Naive thymus-derived CD8-positive, alpha-beta T cell (primary cell): ENCODE data around the gene SNAP29. TPM values are rescaled to one million over a fixed set of nuclear protein-coding genes. Genes with fewer than 3 reads are reported as not detected.
"Not testable (repeated sequence)": the region's sequence is repeated elsewhere in the genome, so short reads cannot be mapped to it uniquely, and the experiment has no call there.

Experiments used
- ATAC-seq, 2 donors: fragments of 150-1000 bp; cut with Tn5 transposase in 1 of 2; sonication (Bioruptor Pico), chemical (Tn5 transposase) in 1 of 2; 1 replicate in 1 of 2; 2 replicates in 1 of 2; pipeline ENCODE4 v1.10.0; 2021; ENCODE audit warnings: mild to moderate bottlenecking in 2 of 2, moderate library complexity in 2 of 2
- POLR2A ChIA-PET: fragments of 350-600 bp; sonication (Branson Sonifier 250); formaldehyde crosslinking; loops from one replicate; lab custom pipeline; 2021; ENCODE audit warnings: antibody characterized with exemption; lab: Charles Lee
- DNase-seq, 10 donors: peaks; one replicate each; pipeline versions ENCODE4 v3.0.0 to v3.0.0-alpha.2; 2020 to 2022
- H3K27ac Mint-ChIP-seq, 10 donors: one replicate each; pipeline ENCODE4 v1.8.0; 2020 to 2022; ENCODE audit warnings: mild to moderate bottlenecking in 10 of 10, mixed read lengths in 10 of 10, moderate library complexity in 4 of 10, inconsistent platforms in 1 of 10
- H3K27me3 Mint-ChIP-seq, 5 donors: one replicate each; pipeline ENCODE4 v1.8.0; 2021 to 2022; ENCODE audit warnings: mixed read lengths in 5 of 5
- H3K36me3 Mint-ChIP-seq, 3 donors: one replicate each; pipeline ENCODE4 v1.8.0; 2020 to 2022; ENCODE audit warnings: mixed read lengths in 3 of 3, mild to moderate bottlenecking in 2 of 3, inconsistent platforms in 1 of 3
- H3K4me1 Mint-ChIP-seq, 4 donors: one replicate each; pipeline ENCODE4 v1.8.0; 2021 to 2022; ENCODE audit warnings: mixed read lengths in 4 of 4
- H3K4me3 Mint-ChIP-seq, 10 donors: one replicate each; pipeline ENCODE4 v1.8.0; 2020 to 2022; ENCODE audit warnings: mild to moderate bottlenecking in 10 of 10, mixed read lengths in 10 of 10, moderate library complexity in 6 of 10, inconsistent platforms in 1 of 10
- H3K9me3 Mint-ChIP-seq, 9 donors: one replicate each; pipeline ENCODE4 v1.8.0; 2020 to 2022; ENCODE audit warnings: mixed read lengths in 9 of 9, mild to moderate bottlenecking in 3 of 9, inconsistent platforms in 1 of 9, moderate library complexity in 1 of 9
- polyA plus RNA-seq, 3 donors: library from polyadenylated mRNA; unstranded; fragments of 300-500 nt; fragmentation: Illumina TruSeq; gene quantifications; one replicate each; pipeline ENCODE4 v1.2.3, GENCODE V29; 2021
- total RNA-seq, 8 experiments: library from RNA in 2 of 8; stranded (reverse) in 2 of 8; gene quantifications; one replicate each; pipeline ENCODE4 v1.2.3 and lab custom pipeline; 2021 to 2026

The SNAP29 gene
- total and polyA plus RNA-seq, 5 experiments from 2014 or later: 18.2 to 25.1 (median 20.8) TPM

DNA sequence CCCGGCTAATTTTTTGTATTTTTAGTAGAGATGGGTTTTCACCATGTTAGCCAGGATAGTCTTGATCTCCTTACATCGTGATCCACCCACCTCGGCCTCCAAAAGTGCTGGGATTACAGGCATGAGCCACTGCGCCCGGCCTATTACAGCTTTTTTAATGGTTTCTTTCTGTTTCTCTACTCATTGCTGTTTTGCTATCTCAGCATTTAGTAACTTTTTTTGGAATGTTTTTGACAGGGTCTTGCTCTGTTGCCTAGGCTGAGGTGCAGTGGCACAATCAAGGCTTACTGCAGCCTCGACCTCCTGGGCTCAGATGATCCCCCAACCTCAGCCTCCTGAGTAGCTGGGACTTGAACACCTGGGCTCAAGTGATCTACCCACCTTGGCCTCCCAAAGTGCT lies 53.7 kb downstream of the SNAP29 start:
- H3K27ac Mint-ChIP-seq: no peak overlapping the region
- no peaks in the 10 kb centered on the region for H3K9me3 Mint-ChIP-seq
- H3K4me1 Mint-ChIP-seq: peaks cover 2 to 15% (median 13%) of the 10 kb centered on the region in 4 donors
- POLR2A ChIA-PET: interaction anchor here (0.9 kb wide), 1 partner anchor 8 kb away, joined by 3 read pairs; no protein-coding TSS in a partner anchor
- H3K4me3 Mint-ChIP-seq: no peak overlapping the region
- no peaks in the 10 kb centered on the region for H3K27me3 Mint-ChIP-seq
- no peaks in the 10 kb centered on the region for H3K36me3 Mint-ChIP-seq
- no peak for ATAC-seq
- no peak for DNase-seq

DNA sequence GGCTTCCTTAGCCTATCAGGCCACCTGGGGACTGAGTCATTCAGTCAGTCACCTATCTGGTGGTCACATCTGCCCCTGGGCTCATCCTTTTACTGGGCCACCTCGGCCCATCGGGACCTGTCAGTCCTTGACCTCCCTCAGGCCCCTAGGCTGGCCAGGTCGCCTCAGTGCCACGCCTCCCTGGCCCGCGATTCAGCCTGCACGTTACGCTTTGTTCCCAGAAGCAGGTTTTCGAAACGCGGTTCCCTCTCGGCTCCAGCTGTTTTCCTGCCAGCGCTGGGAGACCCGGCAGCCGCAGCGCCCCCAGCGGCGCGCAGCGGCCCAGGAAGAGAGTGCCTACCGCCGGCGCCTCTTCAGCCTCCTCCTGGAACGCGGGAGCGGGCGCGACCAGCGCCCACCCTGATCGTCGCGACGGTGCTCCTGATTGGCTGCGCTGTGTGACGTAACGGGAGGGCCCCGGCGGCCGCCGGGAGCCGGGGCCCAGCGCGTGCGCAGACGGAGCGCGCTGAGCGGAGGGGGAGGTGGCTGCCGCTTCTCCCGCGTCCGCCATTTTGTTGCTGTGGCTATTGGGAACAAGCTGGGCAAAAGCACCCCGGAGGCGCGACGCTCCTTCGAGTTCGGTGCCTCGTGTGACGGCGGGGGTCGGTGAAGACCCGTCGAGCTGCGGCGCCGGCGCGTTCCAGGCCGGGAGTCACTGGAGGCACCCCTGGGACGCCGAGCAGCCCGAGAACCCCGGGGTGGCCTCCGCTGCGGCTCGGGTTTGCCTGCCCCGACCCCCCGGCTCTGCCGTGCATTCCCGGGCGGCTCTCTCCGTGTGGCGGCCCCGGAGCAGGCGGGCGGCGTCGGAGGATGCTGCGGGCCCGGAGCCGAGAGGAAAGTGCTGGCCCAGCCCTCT lies 58.4 kb downstream of the SNAP29 start, which contains the start of gene CRKL:
Gene CRKL (plus strand): TSS at position 492 of the 895 bp plus-strand sequence. CDS start 528 bp downstream, outside the sequence.
- peaks cover 13 to 44% (median 41%) of the 10 kb centered on the region in 4 donors for H3K4me1 Mint-ChIP-seq
- POLR2A ChIA-PET: interaction anchor here (0.6 to 1.4 kb wide), 4 partner anchors 49 to 714 kb away, joined by 3 read pairs; partner anchors contain the start of genes LZTR1, PI4KA and SNAP29
- DNase-seq: peak; percentile 89 to 97 (median 96)
- peak within 1 kb of the TSS; percentile 84 to 97 (median 95) for H3K27ac Mint-ChIP-seq
- no peaks in the 10 kb centered on the region for H3K9me3 Mint-ChIP-seq
- H3K4me3 Mint-ChIP-seq: peak within 1 kb of the TSS; percentile 74 to 99 (median 96)
- ATAC-seq: peak; percentile 96 to 98
- no peaks in the 10 kb centered on the region for H3K27me3 Mint-ChIP-seq
- peaks cover 0 to 8% (median 1%) of the 10 kb centered on the region in 3 donors for H3K36me3 Mint-ChIP-seq

DNA sequence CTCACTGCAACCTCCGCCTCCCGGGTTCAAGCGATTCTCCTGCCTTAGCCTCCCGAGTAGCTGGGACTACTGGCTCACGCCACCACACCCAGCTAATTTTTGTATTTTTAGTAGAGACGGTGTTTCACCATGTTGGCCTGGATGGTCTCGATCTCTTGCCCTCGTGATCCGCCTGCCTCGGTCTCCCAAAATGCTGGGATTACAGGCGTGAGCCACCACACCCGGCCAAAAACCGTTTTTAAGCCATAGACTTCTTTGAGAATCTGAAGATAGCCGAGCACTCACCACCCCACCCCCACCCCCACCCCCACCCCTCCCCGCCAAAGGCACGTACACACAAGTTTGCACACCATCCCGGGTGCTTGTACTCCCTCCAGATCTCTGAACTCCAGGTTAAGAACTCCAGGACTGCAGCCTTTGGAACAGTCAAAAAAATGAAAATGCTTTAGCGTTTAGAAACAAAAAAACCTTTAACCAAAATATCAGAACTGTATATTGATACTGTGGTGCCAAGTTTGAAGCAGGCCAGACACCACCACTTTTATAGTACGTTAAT lies 59.9 kb downstream of the SNAP29 start:
- Mint-ChIP-seq H3K27ac (peak overlapping the region; percentile 84 to 97 (median 95)), H3K27me3 (no peaks in the 10 kb centered on the region), H3K36me3 (peaks cover 0 to 12% (median 1%) of the 10 kb centered on the region in 3 donors), H3K9me3 (no peaks in the 10 kb centered on the region), H3K4me1 (peaks cover 16 to 56% (median 51%) of the 10 kb centered on the region in 4 donors), H3K4me3 (peak overlapping the region; percentile 74 to 99 (median 96))
- ATAC-seq (no peak), DNase-seq (no peak)
- POLR2A ChIA-PET: interaction anchor here (0.7 kb wide), 1 partner anchor 78 kb away, joined by 4 read pairs; no protein-coding TSS in a partner anchor

DNA sequence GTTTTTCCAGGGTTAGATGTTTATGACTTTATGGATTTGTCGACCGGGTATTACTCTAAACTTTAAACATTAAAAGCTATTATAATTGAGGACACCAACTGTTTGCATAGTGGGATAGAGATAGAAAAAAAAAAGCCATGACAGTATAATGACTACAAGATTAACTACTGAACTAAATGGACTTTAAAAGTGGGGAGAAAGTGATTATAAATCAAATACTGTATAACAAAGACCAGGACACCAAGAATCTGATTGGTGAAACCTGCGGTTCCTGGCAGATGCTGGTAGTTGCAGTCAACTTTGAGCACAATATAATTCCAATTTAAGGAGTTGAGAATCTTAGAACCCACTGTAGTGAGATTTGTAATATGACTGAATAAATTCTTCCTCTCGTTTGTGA lies 60.9 kb downstream of the SNAP29 start:
- DNase-seq: no peak
- peak overlapping the region; percentile 44 to 91 (median 70) for H3K27ac Mint-ChIP-seq

DNA sequence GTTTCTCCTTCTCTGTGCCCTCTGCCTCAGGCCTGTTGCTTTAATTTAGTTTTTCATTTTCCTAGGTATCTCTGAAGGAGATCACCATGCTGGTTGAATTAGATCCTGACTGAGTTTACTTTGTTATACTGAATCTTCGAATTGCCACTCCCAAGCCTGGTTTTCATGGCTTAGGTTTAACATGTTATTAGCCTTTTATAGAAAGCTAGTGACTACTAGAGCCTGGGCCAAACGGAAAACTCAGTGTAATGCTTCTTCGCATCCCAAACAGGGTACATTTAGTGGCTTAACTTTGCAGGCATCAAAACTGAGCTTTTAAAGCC lies 62.0 kb downstream of the SNAP29 start:
- POLR2A ChIA-PET: interaction anchor here (0.9 kb wide), 1 partner anchor 8 kb away, joined by 3 read pairs; no protein-coding TSS in a partner anchor
- H3K27ac Mint-ChIP-seq: peak overlapping the region; percentile 4 to 91 (median 64)

More for the DNA sequence above, 60.9 kb downstream of the SNAP29 start:
- peaks cover 0 to 18% (median 1%) of the 10 kb centered on the region in 3 donors for H3K36me3 Mint-ChIP-seq
- no peaks in the 10 kb centered on the region for H3K27me3 Mint-ChIP-seq
- POLR2A ChIA-PET: interaction anchor here (0.6 to 0.7 kb wide), 2 partner anchors 109 to 893 kb away, joined by 3 to 6 read pairs; no protein-coding TSS in a partner anchor
- no peak for ATAC-seq
- H3K4me3 Mint-ChIP-seq: peak overlapping the region; percentile 74 to 99 (median 96)
- no peaks in the 10 kb centered on the region for H3K9me3 Mint-ChIP-seq
- H3K4me1 Mint-ChIP-seq: peaks cover 19 to 66% (median 60%) of the 10 kb centered on the region in 4 donors

DNA sequence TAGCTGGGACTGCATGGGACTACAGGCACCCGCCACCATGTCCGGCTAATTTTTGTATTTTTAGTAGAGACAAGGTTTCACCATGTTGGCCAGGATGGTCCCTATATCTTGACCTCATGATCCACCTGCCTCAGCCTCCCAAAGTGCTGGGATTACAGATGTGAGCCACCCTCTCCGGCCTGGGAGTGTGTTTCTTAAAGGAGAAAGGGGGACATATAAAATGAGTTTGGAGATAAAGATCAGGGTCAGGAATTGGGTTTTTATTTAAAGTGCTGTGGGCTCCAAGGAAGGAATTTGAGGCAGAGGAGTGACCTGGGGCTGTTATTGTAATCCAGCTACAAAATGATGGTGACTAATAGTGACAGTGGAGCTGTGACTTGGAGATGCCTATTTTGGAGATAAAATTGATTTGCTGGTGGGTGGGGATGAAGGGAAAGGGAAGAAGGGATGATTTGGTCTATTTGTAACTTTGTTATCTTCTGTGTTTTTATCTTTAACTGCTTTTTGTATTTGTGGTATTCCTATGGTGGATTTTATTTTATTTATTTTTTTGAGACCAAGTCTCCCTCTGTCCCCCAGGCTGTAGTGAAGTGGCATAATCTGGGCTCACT lies 63.4 kb downstream of the SNAP29 start:
- Mint-ChIP-seq H3K9me3 (no peaks in the 10 kb centered on the region), H3K36me3 (peaks cover 0 to 39% (median 1%) of the 10 kb centered on the region in 3 donors), H3K4me1 (peaks cover 31 to 77% (median 71%) of the 10 kb centered on the region in 4 donors), H3K27ac (peak overlapping the region in 7 of 10 donors; percentile 6 to 80 (median 51)), H3K27me3 (no peaks in the 10 kb centered on the region), H3K4me3 (peak overlapping the region in 9 of 10 donors; percentile 31 to 83 (median 66))
- no peak for ATAC-seq
- POLR2A ChIA-PET: interaction anchor here (0.7 kb wide), 1 partner anchor 63 kb away, joined by 5 read pairs; no protein-coding TSS in a partner anchor
- DNase-seq: no peak

More for the DNA sequence above, 62.0 kb downstream of the SNAP29 start:
- no peaks in the 10 kb centered on the region for H3K9me3 Mint-ChIP-seq
- peaks cover 26 to 74% (median 71%) of the 10 kb centered on the region in 4 donors for H3K4me1 Mint-ChIP-seq
- DNase-seq: no peak
- no peak for ATAC-seq
- no peaks in the 10 kb centered on the region for H3K27me3 Mint-ChIP-seq
- H3K36me3 Mint-ChIP-seq: peaks cover 0 to 30% (median 1%) of the 10 kb centered on the region in 3 donors
- peak overlapping the region; percentile 74 to 99 (median 96) for H3K4me3 Mint-ChIP-seq

DNA sequence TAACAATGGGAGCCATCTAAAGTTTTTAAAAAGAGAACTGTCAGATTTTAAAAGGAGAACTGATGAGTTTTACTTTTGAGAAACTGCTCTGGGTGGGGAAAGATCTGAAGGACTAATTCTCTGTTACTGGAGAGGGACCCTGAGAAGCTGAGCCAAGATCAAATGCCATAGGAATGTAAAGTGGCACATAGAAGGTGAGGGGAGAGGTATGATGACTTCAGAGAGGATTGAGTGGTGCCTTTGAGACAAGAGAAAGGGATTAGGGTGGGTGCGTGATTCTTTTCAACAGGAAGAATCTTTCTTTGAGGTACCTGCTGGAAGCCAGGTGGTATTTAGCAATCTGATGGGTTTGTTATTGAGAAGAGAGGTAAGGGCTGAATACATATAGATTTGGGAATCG lies 67.4 kb downstream of the SNAP29 start:
- POLR2A ChIA-PET: interaction anchor here (1.2 kb wide), 1 partner anchor 22 kb away, joined by 3 read pairs; no protein-coding TSS in a partner anchor
- Mint-ChIP-seq H3K9me3 (no peaks in the 10 kb centered on the region), H3K4me3 (peak overlapping the region in 9 of 10 donors; percentile 6 to 62 (median 38)), H3K27me3 (no peaks in the 10 kb centered on the region), H3K27ac (peak overlapping the region in 8 of 10 donors; percentile 1 to 86 (median 58)), H3K4me1 (peaks cover 29 to 82% (median 73%) of the 10 kb centered on the region in 4 donors), H3K36me3 (peaks cover 0 to 50% (median 4%) of the 10 kb centered on the region in 3 donors)
- DNase-seq (no peak), ATAC-seq (no peak)

DNA sequence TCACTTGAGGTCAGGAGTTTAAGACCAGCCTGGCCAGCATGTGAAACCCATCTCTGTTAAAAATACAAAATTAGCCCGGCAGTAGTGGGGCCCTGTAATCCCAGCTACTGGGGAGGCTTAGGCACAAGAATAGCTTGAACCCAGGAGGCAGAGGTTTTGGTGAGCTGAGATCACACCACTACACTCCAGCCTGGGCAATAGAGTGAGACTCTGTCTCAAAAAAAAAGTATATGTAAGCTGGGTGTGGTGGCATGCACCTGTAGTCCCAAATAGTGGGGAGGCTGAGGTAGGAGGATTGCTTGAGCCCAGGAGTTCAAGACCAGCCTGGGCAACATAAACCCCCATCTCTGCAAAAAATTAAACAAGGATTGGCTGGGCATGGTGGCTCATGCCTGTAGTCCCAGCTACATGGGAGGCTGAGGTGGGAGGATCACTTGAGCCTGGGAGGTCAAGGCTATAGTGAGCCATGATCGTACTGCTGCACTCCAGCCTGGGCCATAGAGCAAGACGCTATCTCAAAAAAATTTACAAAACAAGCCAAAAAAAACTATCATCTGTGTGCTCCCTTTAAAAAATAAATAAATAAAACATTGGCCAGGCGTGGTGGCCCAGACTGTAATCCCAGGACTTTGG lies 69.2 kb downstream of the SNAP29 start:
- ATAC-seq (no peak), DNase-seq (no peak)
- H3K9me3 Mint-ChIP-seq: no peaks in the 10 kb centered on the region
- H3K4me3 Mint-ChIP-seq: no peak overlapping the region
- peaks cover 25 to 82% (median 73%) of the 10 kb centered on the region in 4 donors for H3K4me1 Mint-ChIP-seq
- POLR2A ChIA-PET: interaction anchor here (0.6 to 1.3 kb wide), 2 partner anchors 8 to 37 kb away, joined by 3 to 4 read pairs; no protein-coding TSS in a partner anchor
- H3K27ac Mint-ChIP-seq: peak overlapping the region in 5 of 10 donors; percentile 21 to 57 (median 37)
- no peaks in the 10 kb centered on the region for H3K27me3 Mint-ChIP-seq
- peaks cover 0 to 49% (median 4%) of the 10 kb centered on the region in 3 donors for H3K36me3 Mint-ChIP-seq

DNA sequence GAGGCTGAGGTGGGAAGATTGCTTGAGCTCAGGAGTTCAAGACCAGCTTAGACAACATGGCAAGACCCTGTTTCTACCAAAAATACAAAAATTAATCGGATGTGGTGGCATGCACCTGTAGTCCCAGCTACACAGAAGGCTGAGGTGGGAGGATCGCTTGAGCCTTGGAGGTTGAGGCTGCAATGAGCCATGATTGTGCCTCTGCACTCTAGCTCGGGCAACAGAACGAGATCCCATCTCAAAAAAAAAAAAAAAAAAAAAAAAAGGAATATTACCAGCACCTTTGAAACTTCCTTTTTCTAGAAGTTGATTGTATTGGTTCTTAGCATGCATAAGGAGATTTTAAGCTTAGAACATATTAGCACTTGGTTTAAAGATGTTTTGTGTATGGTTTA lies 69.8 kb downstream of the SNAP29 start:
- H3K27ac Mint-ChIP-seq: peak overlapping the region in 4 of 10 donors; percentile 21 to 57 (median 28)
- no peaks in the 10 kb centered on the region for H3K9me3 Mint-ChIP-seq
- no peaks in the 10 kb centered on the region for H3K27me3 Mint-ChIP-seq
- DNase-seq (no peak), ATAC-seq (no peak)
- H3K4me1 Mint-ChIP-seq: peaks cover 25 to 82% (median 73%) of the 10 kb centered on the region in 4 donors
- peak overlapping the region in 3 of 10 donors; percentile 19 to 48 (median 23) for H3K4me3 Mint-ChIP-seq
- peaks cover 0 to 55% (median 4%) of the 10 kb centered on the region in 3 donors for H3K36me3 Mint-ChIP-seq
- POLR2A ChIA-PET: interaction anchor here (0.6 kb wide), 1 partner anchor 37 kb away, joined by 4 read pairs; no protein-coding TSS in a partner anchor

DNA sequence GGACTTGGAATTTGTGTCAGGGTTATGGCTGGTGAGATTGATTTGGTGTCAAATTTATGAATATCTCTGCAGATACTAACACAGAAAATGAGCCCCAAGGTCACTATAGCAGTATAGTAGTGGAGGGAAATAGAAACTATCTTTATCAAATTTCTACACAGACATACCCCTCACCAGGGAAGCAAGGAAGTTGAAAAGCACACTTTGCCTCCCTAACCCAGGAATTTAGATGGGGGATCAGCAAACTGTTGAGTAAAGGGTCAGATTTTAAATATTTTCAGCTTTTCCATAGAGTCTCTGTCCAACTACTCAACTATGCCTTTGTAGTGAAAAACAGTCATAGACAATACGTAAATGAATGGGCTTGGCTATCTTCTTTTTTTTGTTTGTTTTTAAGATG lies 71.2 kb downstream of the SNAP29 start:
- H3K4me1 Mint-ChIP-seq: peaks cover 23 to 81% (median 72%) of the 10 kb centered on the region in 4 donors
- DNase-seq (no peak), ATAC-seq (no peak)
- H3K27ac Mint-ChIP-seq: peak overlapping the region in 7 of 10 donors; percentile 1 to 72 (median 29)
- H3K4me3 Mint-ChIP-seq: peak overlapping the region in 4 of 10 donors; percentile 1 to 48 (median 21)
- POLR2A ChIA-PET: no interaction called here
- H3K9me3 Mint-ChIP-seq: no peaks in the 10 kb centered on the region
- no peaks in the 10 kb centered on the region for H3K27me3 Mint-ChIP-seq
- peaks cover 0 to 60% (median 12%) of the 10 kb centered on the region in 3 donors for H3K36me3 Mint-ChIP-seq

DNA sequence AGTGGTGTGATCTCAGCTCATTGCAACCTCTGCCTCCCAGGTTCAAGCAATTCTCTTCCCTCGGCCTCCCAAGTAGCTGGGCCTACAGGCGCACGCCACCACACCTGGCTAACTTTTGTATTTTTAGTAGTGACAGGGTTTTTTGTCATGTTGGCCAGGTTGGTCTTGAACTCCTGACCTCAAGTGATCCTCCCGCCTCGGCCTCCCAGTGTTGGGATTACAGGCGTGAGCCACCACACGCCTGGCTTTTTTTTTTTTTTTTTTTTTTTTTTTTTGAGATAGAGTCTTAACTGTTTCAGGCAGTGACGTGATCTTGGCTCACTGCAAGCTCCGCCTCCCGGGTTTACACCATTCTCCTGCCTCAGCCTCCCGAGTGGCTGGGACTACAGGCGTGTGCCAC lies 71.6 kb downstream of the SNAP29 start:
- peak overlapping the region in 2 of 10 donors; percentile 1 to 48 for H3K4me3 Mint-ChIP-seq
- POLR2A ChIA-PET, H3K9me3 Mint-ChIP-seq, H3K27me3 Mint-ChIP-seq, ATAC-seq, DNase-seq: not testable (repeated sequence)
- peak overlapping the region in 3 of 10 donors; percentile 5 to 29 (median 11) for H3K27ac Mint-ChIP-seq
- peaks cover 0 to 60% (median 12%) of the 10 kb centered on the region in 3 donors for H3K36me3 Mint-ChIP-seq
- peaks cover 23 to 81% (median 70%) of the 10 kb centered on the region in 4 donors for H3K4me1 Mint-ChIP-seq
